ENCODE measurements around the gene LTBP4.

DNA sequence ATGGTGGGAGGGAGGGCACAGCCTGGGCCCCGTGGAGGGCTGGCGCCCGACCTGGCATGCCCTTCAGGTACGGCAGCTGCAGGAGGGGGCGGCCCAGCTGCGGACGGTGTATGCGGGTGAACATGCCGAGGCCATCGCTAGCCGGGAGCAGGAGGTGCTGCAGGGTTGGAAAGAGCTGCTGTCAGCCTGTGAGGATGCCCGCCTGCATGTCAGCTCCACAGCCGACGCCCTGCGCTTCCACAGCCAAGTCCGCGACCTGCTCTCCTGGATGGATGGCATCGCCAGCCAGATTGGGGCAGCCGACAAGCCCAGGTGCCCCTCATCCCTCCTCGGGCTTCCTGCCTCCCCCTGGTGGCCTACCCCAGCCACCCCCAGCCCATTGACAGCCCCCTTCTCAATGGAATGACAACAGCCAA lies 41.1 kb upstream of the LTBP4 start:
- TF ChIP-seq, protein P1, sequence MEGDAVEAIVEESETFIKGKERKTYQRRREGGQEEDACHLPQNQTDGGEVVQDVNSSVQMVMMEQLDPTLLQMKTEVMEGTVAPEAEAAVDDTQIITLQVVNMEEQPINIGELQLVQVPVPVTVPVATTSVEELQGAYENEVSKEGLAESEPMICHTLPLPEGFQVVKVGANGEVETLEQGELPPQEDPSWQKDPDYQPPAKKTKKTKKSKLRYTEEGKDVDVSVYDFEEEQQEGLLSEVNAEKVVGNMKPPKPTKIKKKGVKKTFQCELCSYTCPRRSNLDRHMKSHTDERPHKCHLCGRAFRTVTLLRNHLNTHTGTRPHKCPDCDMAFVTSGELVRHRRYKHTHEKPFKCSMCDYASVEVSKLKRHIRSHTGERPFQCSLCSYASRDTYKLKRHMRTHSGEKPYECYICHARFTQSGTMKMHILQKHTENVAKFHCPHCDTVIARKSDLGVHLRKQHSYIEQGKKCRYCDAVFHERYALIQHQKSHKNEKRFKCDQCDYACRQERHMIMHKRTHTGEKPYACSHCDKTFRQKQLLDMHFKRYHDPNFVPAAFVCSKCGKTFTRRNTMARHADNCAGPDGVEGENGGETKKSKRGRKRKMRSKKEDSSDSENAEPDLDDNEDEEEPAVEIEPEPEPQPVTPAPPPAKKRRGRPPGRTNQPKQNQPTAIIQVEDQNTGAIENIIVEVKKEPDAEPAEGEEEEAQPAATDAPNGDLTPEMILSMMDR (IDR thresholded peaks at IDR 0.05; ENCODE audit: poor library complexity): no peak
- no peak for TF ChIP-seq EZH2 (IDR thresholded peaks at IDR 0.05; ENCODE audit: borderline replicate concordance)

Measured in hepatocyte (in vitro differentiated cells).